Measurements from ENCODE around the gene FGF14. TPM values are rescaled to one million over a fixed set of nuclear protein-coding genes. Genes with fewer than 3 reads are reported as not detected.

Gene FGF14
- total and polyA plus RNA-seq, 2 experiments from 2014 or later: 0.73 TPM; not detected in 1

DNA sequence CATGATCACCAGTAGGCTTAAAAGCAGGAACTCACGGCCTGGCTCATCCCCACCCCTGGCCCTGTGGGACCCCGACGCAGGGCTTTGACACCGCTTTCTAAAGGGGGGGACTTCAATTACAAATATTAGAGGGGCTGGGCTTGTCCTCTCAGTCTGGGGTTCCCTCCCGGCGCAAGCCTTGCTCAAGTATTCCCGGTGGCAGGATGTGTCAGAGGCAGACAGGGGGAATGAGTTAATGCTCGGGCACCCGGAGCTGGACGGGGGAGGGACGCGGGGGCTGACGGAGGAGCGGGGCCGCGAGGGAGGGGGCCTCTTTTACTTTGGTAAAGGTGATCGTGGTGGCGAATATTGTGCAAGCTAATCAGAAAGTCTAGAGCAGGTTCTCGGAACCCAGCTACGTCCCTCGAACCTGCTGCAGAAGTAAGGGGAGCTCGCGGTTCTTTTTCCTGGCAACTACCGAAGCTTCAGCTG, 1.1 kb downstream of the FGF14 start:
- Histone ChIP-seq H3K4me2 (peak overlapping the region; percentile 81), H3K36me3 (replicated peaks; ENCODE audit: insufficient read depth, low read depth) (no peaks in the 10 kb centered on the region), H3K79me2 (no peaks in the 10 kb centered on the region), H3K4me1 (ENCODE audit: insufficient read depth) (peaks cover 8% of the 10 kb centered on the region), H4K20me1 (ENCODE audit: insufficient read depth, poor library complexity, severe bottlenecking) (no peaks in the 10 kb centered on the region), H3K27ac (no peak overlapping the region), H3K9me3 (ENCODE audit: low read depth) (no peaks in the 10 kb centered on the region), H2AFZ (peak overlapping the region; percentile 15), H3K9me2 (replicated peaks; ENCODE audit: insufficient read depth) (no peaks in the 10 kb centered on the region), H3K27me3 (peaks cover 81% of the 10 kb centered on the region), H3K4me3 (no peak overlapping the region)
- WGBS (ENCODE audit: low lambda C conversion rate, missing lambda C conversion rate): 5% methylated on average over 15 of the region's 24 CpGs
- no peak for DNase-seq (ENCODE audit: low spot score)
- TF ChIP-seq EZH2phosphoT487 (IDR thresholded peaks at IDR 0.05; ENCODE audit: low read depth, severe bottlenecking, unreplicated experiment): no peak
- TF ChIP-seq EZH2 (IDR thresholded peaks at IDR 0.05; ENCODE audit: borderline replicate concordance): peak; percentile 55
- TF ChIP-seq, protein P1, sequence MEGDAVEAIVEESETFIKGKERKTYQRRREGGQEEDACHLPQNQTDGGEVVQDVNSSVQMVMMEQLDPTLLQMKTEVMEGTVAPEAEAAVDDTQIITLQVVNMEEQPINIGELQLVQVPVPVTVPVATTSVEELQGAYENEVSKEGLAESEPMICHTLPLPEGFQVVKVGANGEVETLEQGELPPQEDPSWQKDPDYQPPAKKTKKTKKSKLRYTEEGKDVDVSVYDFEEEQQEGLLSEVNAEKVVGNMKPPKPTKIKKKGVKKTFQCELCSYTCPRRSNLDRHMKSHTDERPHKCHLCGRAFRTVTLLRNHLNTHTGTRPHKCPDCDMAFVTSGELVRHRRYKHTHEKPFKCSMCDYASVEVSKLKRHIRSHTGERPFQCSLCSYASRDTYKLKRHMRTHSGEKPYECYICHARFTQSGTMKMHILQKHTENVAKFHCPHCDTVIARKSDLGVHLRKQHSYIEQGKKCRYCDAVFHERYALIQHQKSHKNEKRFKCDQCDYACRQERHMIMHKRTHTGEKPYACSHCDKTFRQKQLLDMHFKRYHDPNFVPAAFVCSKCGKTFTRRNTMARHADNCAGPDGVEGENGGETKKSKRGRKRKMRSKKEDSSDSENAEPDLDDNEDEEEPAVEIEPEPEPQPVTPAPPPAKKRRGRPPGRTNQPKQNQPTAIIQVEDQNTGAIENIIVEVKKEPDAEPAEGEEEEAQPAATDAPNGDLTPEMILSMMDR (IDR thresholded peaks at IDR 0.05; ENCODE audit: poor library complexity): no peak

DNA sequence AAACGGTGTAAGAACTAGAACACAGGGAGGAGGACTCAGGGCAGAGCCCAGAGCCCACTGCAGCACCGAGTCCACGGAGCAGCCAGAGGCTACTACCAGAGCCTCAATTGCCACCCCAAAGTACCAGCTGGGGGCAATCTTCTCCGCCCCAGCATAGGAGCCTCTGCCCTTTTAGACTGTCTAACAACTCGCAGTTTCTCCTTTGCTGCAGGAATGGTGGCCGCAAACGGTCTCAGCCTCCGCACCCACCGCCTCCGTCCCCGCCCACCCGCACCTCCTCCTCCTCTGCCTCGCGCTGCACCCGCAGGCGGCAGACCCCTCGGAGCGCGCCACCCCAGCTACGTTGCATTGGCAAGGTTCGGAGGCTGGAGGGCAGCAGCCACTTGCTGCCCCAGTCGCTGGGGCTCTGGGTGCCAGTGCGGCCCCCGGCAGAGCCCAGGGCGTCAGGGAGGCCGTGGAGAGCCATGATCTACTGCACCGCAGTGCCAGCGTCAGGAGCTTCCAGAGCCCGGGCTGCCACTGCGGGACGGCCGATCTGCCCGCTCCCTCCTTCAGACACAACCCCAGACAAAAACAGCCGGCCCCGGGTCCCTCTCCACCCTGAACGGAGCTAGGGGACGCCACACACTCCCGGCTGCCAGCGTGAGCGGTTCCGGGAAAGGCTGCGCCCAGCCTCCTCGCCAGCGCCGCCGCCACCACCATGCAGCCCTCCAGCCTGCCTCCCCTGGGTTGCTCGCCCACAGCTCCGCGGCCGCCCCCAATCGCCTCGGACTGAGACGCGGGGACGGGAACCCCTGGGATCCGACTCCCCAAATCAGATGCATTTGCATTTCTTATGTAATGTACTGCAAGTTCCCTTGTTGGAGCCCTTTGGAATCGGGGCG, 1.8 kb downstream of the FGF14 start:
- H3K4me3 ChIP-seq: no peak overlapping the region
- no peaks in the 10 kb centered on the region for H3K9me3 ChIP-seq (ENCODE audit: low read depth)
- no peaks in the 10 kb centered on the region for H3K36me3 ChIP-seq (replicated peaks; ENCODE audit: insufficient read depth, low read depth)
- DNase-seq (ENCODE audit: low spot score): no peak
- no peaks in the 10 kb centered on the region for H4K20me1 ChIP-seq (ENCODE audit: insufficient read depth, poor library complexity, severe bottlenecking)
- no peak for TF ChIP-seq EZH2phosphoT487 (IDR thresholded peaks at IDR 0.05; ENCODE audit: low read depth, severe bottlenecking, unreplicated experiment)
- TF ChIP-seq EZH2 (IDR thresholded peaks at IDR 0.05; ENCODE audit: borderline replicate concordance): peak; percentile 12
- H2AFZ ChIP-seq: peak overlapping the region; percentile 60
- H3K27ac ChIP-seq: no peak overlapping the region
- H3K4me1 ChIP-seq (ENCODE audit: insufficient read depth): peaks cover 8% of the 10 kb centered on the region
- H3K9me2 ChIP-seq (replicated peaks; ENCODE audit: insufficient read depth): no peaks in the 10 kb centered on the region
- 2% methylated on average over 54 of the region's 58 CpGs for WGBS (ENCODE audit: low lambda C conversion rate, missing lambda C conversion rate)
- peaks cover 84% of the 10 kb centered on the region for H3K27me3 ChIP-seq
- H3K4me2 ChIP-seq: peak overlapping the region; percentile 81
- H3K79me2 ChIP-seq: no peaks in the 10 kb centered on the region

DNA sequence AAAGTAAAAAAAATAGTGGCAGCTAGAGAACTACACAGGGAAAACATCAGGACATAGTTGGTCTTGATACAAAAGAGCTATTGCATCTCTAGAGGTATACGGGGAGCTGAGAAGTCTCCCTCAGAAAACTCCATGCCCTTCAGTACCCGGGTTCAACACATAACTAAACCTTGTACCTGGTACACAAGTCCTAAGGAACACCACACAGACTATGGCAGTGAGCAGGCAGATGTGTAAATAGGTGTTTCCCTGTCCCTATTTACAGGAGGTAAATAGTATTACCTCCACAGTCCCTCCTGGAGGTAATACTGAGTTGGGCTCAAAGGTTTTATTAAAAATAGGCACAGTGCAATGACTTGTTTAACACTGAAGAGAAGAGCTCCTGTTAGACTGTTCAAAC, 5.9 kb downstream of the FGF14 start:
- no peak overlapping the region for H3K4me2 ChIP-seq
- no peaks in the 10 kb centered on the region for H3K9me2 ChIP-seq (replicated peaks; ENCODE audit: insufficient read depth)
- no peaks in the 10 kb centered on the region for H3K36me3 ChIP-seq (replicated peaks; ENCODE audit: insufficient read depth, low read depth)
- TF ChIP-seq EZH2 (IDR thresholded peaks at IDR 0.05; ENCODE audit: borderline replicate concordance) (no peak), EZH2phosphoT487 (IDR thresholded peaks at IDR 0.05; ENCODE audit: low read depth, severe bottlenecking, unreplicated experiment) (no peak)
- TF ChIP-seq, protein P1 (IDR thresholded peaks at IDR 0.05; ENCODE audit: poor library complexity): no peak
- DNase-seq (ENCODE audit: low spot score): no peak
- no peaks in the 10 kb centered on the region for H3K79me2 ChIP-seq
- no peaks in the 10 kb centered on the region for H4K20me1 ChIP-seq (ENCODE audit: insufficient read depth, poor library complexity, severe bottlenecking)
- H3K4me3 ChIP-seq: no peak overlapping the region
- H2AFZ ChIP-seq: no peak overlapping the region
- peaks cover 53% of the 10 kb centered on the region for H3K27me3 ChIP-seq
- H3K9me3 ChIP-seq (ENCODE audit: low read depth): no peaks in the 10 kb centered on the region
- 97% methylated on average over 2 of the region's 2 CpGs for WGBS (ENCODE audit: low lambda C conversion rate, missing lambda C conversion rate)
- peaks cover 8% of the 10 kb centered on the region for H3K4me1 ChIP-seq (ENCODE audit: insufficient read depth)
- H3K27ac ChIP-seq: no peak overlapping the region

DNA sequence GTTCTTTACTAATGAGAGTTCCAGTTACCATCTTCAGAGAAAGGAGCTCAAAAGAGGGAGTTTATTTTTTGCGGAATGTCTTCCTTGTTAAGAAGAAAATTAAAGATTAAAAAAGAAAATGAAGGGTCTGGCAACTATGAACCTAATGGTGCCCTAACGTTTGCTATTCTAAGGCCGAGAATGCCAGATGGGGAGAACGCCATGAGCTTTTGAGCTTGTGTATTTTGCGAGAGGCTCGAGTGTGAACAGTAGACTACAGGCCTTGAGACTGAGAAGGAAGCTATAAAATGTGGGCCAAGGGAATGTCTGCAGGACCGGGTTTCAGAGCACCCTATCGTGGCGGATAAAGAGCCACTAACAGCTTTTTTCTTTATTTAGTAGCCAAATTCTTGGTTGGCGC, 6.7 kb downstream of the FGF14 start:
- H3K4me3 ChIP-seq: peak overlapping the region; percentile 48
- H3K27ac ChIP-seq: no peak overlapping the region
- 86% methylated on average over 10 of the region's 10 CpGs for WGBS (ENCODE audit: low lambda C conversion rate, missing lambda C conversion rate)
- H3K36me3 ChIP-seq (replicated peaks; ENCODE audit: insufficient read depth, low read depth): no peaks in the 10 kb centered on the region
- DNase-seq (ENCODE audit: low spot score): no peak
- no peaks in the 10 kb centered on the region for H3K9me3 ChIP-seq (ENCODE audit: low read depth)
- H3K79me2 ChIP-seq: no peaks in the 10 kb centered on the region
- peak overlapping the region; percentile 87 for H3K4me2 ChIP-seq
- peaks cover 3% of the 10 kb centered on the region for H3K4me1 ChIP-seq (ENCODE audit: insufficient read depth)
- H3K9me2 ChIP-seq (replicated peaks; ENCODE audit: insufficient read depth): no peaks in the 10 kb centered on the region
- H4K20me1 ChIP-seq (ENCODE audit: insufficient read depth, poor library complexity, severe bottlenecking): no peaks in the 10 kb centered on the region
- peak overlapping the region; percentile 96 for H2AFZ ChIP-seq
- TF ChIP-seq, protein P1 (IDR thresholded peaks at IDR 0.05; ENCODE audit: poor library complexity): no peak
- TF ChIP-seq EZH2 (IDR thresholded peaks at IDR 0.05; ENCODE audit: borderline replicate concordance): no peak
- no peak for TF ChIP-seq EZH2phosphoT487 (IDR thresholded peaks at IDR 0.05; ENCODE audit: low read depth, severe bottlenecking, unreplicated experiment)
- peaks cover 46% of the 10 kb centered on the region for H3K27me3 ChIP-seq
